H1 (cell line): ENCODE data around the gene LMTK3. TPM values are rescaled to one million over a fixed set of nuclear protein-coding genes. Genes with fewer than 3 reads are reported as not detected.

Source experiments
- CEBPB ChIP-seq: IDR thresholded peaks from 2 replicates; pipeline ENCODE4 v1.6.1; 2012; ENCODE audit warnings: low read depth, low read length
- MAFK ChIP-seq: IDR thresholded peaks from 2 replicates; pipeline ENCODE4 v1.6.1; 2012; ENCODE audit warnings: low read depth, mild to moderate bottlenecking, improper control_type of control experiment, low read length
- polyA plus RNA-seq, 7 experiments: library from polyadenylated mRNA; depleted of rRNA in 3 of 7; stranded (reverse) in 5 of 7; unstranded in 2 of 7; fragments of >200 nt in 5 of 7; fragments of 200-250 nt in 2 of 7; gene quantifications; 1 replicate in 5 of 7; 2 replicates in 1 of 7; 4 replicates in 1 of 7; pipeline versions ENCODE4 v1.2.1 to v1.2.3, GENCODE V29; 2011 to 2013; ENCODE audit warnings: missing spikeins in 2 of 7, mixed read lengths in 2 of 7
- total RNA-seq: library from RNA; stranded (reverse); fragmentation: NEBNext Ultra II Directional; extraction: Animal tissue kit (Norgen Biotek cat#: 25700); gene quantifications from 2 replicates; pipeline ENCODE4 v1.2.1, GENCODE V29; 2021

Gene LMTK3
- total and polyA plus RNA-seq, 2 of the 8 experiments (the other 6 are each of a cell fraction or from before 2014, with no cell fraction given) = 2.7 to 12.4 TPM

DNA sequence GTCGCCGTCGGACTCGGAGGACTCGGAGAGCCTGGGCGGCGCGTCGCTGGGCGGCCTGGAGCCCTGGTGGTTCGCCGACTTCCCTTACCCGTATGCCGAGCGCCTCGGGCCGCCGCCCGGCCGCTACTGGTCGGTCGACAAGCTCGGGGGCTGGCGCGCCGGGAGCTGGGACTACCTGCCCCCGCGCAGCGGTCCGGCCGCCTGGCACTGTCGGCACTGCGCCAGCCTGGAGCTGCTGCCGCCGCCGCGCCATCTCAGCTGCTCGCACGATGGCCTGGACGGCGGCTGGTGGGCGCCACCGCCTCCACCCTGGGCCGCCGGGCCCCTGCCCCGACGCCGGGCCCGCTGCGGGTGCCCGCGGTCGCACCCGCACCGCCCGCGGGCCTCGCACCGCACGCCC, 68.4 kb downstream of the LMTK3 start (continued):
- no peak for TF ChIP-seq CEBPB
- no peak for TF ChIP-seq MAFK
